IMR-90 (cell line): ENCODE measurements around the gene PM20D2. TPM values are rescaled to one million over a fixed set of nuclear protein-coding genes. Genes with fewer than 3 reads are reported as not detected.
A peak's percentile ranks its signal among the peaks of the same experiment; 100 is the strongest.

Experiments
- ATAC-seq: fragments of 200-7000 bp; cut with Tn5 transposase; 2 replicates; pipeline ENCODE4 v1.9.1; 2020; ENCODE audit warnings: low read depth, mild to moderate bottlenecking, moderate library complexity
- BruUV-seq: library from RNA; stranded (reverse); fragments of 400-500 nt; replicated peaks from 2 replicates; lab custom pipeline; 2021; lab: Mats Ljungman, UMichigan
- CTCF ChIA-PET: fragments of 300-600 bp; formaldehyde crosslinking; extraction: SDS; loops from one replicate; lab custom pipeline; 2021; ENCODE audit warnings: antibody characterized with exemption; lab: Yijun Ruan, JAX
- POLR2A ChIA-PET: fragments of 300-600 bp; sonication (Branson Sonifier 250); formaldehyde crosslinking; loops from one replicate; lab custom pipeline; 2022; ENCODE audit warnings: antibody characterized with exemption; ENCODE audit not compliant: unreplicated experiment; lab: Charles Lee
- DNase-seq: peaks from one replicate; pipeline ENCODE4 v3.0.0; 2013
- H2AFZ ChIP-seq: replicated peaks from 2 replicates; pipeline ENCODE3; 2013; ENCODE audit warnings: low read length, mild to moderate bottlenecking; ENCODE audit not compliant: poor library complexity
- H2AK5ac ChIP-seq: 2 replicates; pipeline ENCODE4 v1.6.1; 2013; ENCODE audit warnings: low read depth, low read length, inconsistent platforms
- H2AK9ac ChIP-seq: replicated peaks from 2 replicates; pipeline ENCODE3; 2013; ENCODE audit warnings: mild to moderate bottlenecking, low read depth, low read length, moderate library complexity; ENCODE audit not compliant: poor library complexity
- H2BK120ac ChIP-seq: 2 replicates; pipeline ENCODE4 v1.6.1; 2013; ENCODE audit warnings: low read depth, low read length, inconsistent platforms
- H2BK15ac ChIP-seq: 3 replicates; pipeline ENCODE4 v1.6.1; 2013; ENCODE audit warnings: low read depth, low read length, inconsistent platforms
- H2BK20ac ChIP-seq: 2 replicates; pipeline ENCODE4 v1.6.1; 2013; ENCODE audit warnings: low read depth, mild to moderate bottlenecking, inconsistent platforms, low read length, moderate library complexity
- H2BK5ac ChIP-seq: 2 replicates; pipeline ENCODE4 v1.6.1; 2013; ENCODE audit warnings: mild to moderate bottlenecking, low read depth, low read length, inconsistent platforms; ENCODE audit not compliant: poor library complexity, severe bottlenecking
- H3K14ac ChIP-seq: replicated peaks from 2 replicates; pipeline ENCODE4 v1.6.1; 2013; ENCODE audit warnings: low read depth, low read length, inconsistent platforms
- H3K18ac ChIP-seq: 2 replicates; pipeline ENCODE4 v1.6.1; 2013; ENCODE audit warnings: low read depth, low read length, control low read depth
- H3K23ac ChIP-seq: 2 replicates; pipeline ENCODE4 v1.6.1; 2013; ENCODE audit warnings: low read depth, low read length, inconsistent platforms
- H3K27ac ChIP-seq: 2 replicates; pipeline ENCODE4 v1.5.1; 2013; ENCODE audit warnings: mild to moderate bottlenecking, control low read depth, low read length; ENCODE audit not compliant: insufficient read depth
- H3K27me3 ChIP-seq: 2 replicates; pipeline ENCODE4 v1.6.1; 2013; ENCODE audit warnings: low read length; ENCODE audit not compliant: control insufficient read depth, insufficient read depth
- H3K36me3 ChIP-seq: 2 replicates; pipeline ENCODE4 v1.6.1; 2013; ENCODE audit warnings: low read length, mixed read lengths; ENCODE audit not compliant: control insufficient read depth, insufficient read depth
- H3K4ac ChIP-seq: 2 replicates; pipeline ENCODE4 v1.6.1; 2013; ENCODE audit warnings: low read depth, low read length, inconsistent platforms
- H3K4me1 ChIP-seq: 2 replicates; pipeline ENCODE4 v1.6.1; 2013; ENCODE audit warnings: low read length, mixed read lengths; ENCODE audit not compliant: control insufficient read depth, insufficient read depth
- H3K4me2 ChIP-seq: 2 replicates; pipeline ENCODE4 v1.6.1; 2013; ENCODE audit warnings: low read depth, mild to moderate bottlenecking, control low read depth, low read length, moderate library complexity
- H3K4me3 ChIP-seq: 2 replicates; pipeline ENCODE4 v1.5.1; 2013; ENCODE audit warnings: low read depth, mild to moderate bottlenecking, control low read depth, low read length, moderate library complexity; ENCODE audit not compliant: insufficient read depth
- H3K56ac ChIP-seq: 2 replicates; pipeline ENCODE4 v1.6.1; 2013; ENCODE audit warnings: low read length, inconsistent platforms; ENCODE audit not compliant: insufficient read depth; ENCODE audit errors: extremely low read depth
- H3K79me1 ChIP-seq, 2 experiments: 2 replicates each; pipeline ENCODE4 v1.6.1; 2013; ENCODE audit warnings: low read length in 2 of 2, inconsistent platforms in 1 of 2, low read depth in 1 of 2
- H3K9ac ChIP-seq: 2 replicates; pipeline ENCODE4 v1.6.1; 2013; ENCODE audit warnings: low read depth, low read length, control low read depth
- H3K9me1 ChIP-seq: 2 replicates; pipeline ENCODE4 v1.6.1; 2013; ENCODE audit warnings: low read length, inconsistent platforms; ENCODE audit not compliant: insufficient read depth
- H3K9me3 ChIP-seq: 2 replicates; pipeline ENCODE4 v1.6.1; 2013; ENCODE audit warnings: low read length; ENCODE audit not compliant: control insufficient read depth, insufficient read depth
- H4K20me1 ChIP-seq: 2 replicates; pipeline ENCODE4 v1.6.1; 2013; ENCODE audit warnings: low read length, inconsistent platforms; ENCODE audit not compliant: insufficient read depth
- H4K5ac ChIP-seq: 2 replicates; pipeline ENCODE4 v1.6.1; 2013; ENCODE audit warnings: mild to moderate bottlenecking, low read depth, low read length, control low read depth
- H4K8ac ChIP-seq, 2 experiments: 2 replicates each; pipeline ENCODE4 v1.6.1; 2013; ENCODE audit warnings: low read depth in 2 of 2, low read length in 2 of 2, control low read depth in 1 of 2, inconsistent platforms in 1 of 2
- H4K91ac ChIP-seq: 2 replicates; pipeline ENCODE4 v1.6.1; 2013; ENCODE audit warnings: low read depth, low read length, inconsistent platforms; ENCODE audit not compliant: insufficient read depth
- BHLHE40 ChIP-seq: fragments of 150-350 bp; IDR thresholded peaks from 2 replicates; pipeline ENCODE4 v1.6.1; 2016; ENCODE audit warnings: mild to moderate bottlenecking, low read depth, low read length
- CHD1 ChIP-seq: IDR thresholded peaks from 2 replicates; pipeline ENCODE4 v1.6.1; 2012; ENCODE audit warnings: low read depth, low read length, improper control_type of control experiment
- CTCF ChIP-seq: conservative IDR thresholded peaks from 2 replicates; pipeline ENCODE4 v1.5.1; 2012; ENCODE audit warnings: mild to moderate bottlenecking, low read depth, low read length, improper control_type of control experiment
- MAZ ChIP-seq: IDR thresholded peaks from 2 replicates; pipeline ENCODE4 v1.6.1; 2012; ENCODE audit warnings: low read depth, mild to moderate bottlenecking, low read length, improper control_type of control experiment, moderate library complexity, borderline replicate concordance
- MXI1 ChIP-seq: IDR thresholded peaks from 2 replicates; pipeline ENCODE4 v1.6.1; 2012; ENCODE audit warnings: low read depth, mild to moderate bottlenecking, low read length, moderate library complexity, borderline replicate concordance
- NFE2L2 ChIP-seq: fragments of 150-350 bp; IDR thresholded peaks from 2 replicates; pipeline ENCODE4 v1.6.1; 2016; ENCODE audit warnings: low read depth, mild to moderate bottlenecking, low read length
- RFX5 ChIP-seq: IDR thresholded peaks from 2 replicates; pipeline ENCODE4 v1.8.0; 2012; ENCODE audit warnings: low read depth, mild to moderate bottlenecking, low read length, moderate library complexity
- WGBS, 2 experiments: methylation state at CpG; one replicate each; pipeline versions ENCODE4 v1.1.5 to v1.1.7; 2013; ENCODE audit warnings: missing lambda C conversion rate in 2 of 2; ENCODE audit not compliant: insufficient read length in 1 of 2; ENCODE audit errors: extremely low coverage in 2 of 2; 5-methylcytosine and 5-hydroxymethylcytosine counted together
- dilution Hi-C: fragments of 300-500 bp; cut with HindIII; formaldehyde crosslinking; loops from one replicate; pipeline ENCODE4 v1.14.3; 2018; ENCODE audit warnings: low sequenced_read_pairs; ENCODE audit not compliant: unreplicated experiment
- in situ Hi-C: fragments of 300-500 bp; cut with MboI; formaldehyde crosslinking; loops from 3 replicates; pipeline ENCODE4 v1.14.3; 2019; ENCODE audit warnings: low sequenced_read_pairs, inconsistent platforms, mixed read lengths
- intact Hi-C: fragments of 100-400 bp; cut with micrococcal nuclease; formaldehyde crosslinking; loops from 2 replicates; pipeline ENCODE4 v1.10.0; 2022
- polyA plus RNA-seq, 3 experiments: library from polyadenylated mRNA; depleted of rRNA; stranded (reverse); fragments of >200 nt; gene quantifications; 2 replicates each; pipeline ENCODE4 v1.2.3, GENCODE V29; 2012; ENCODE audit warnings: low replicate concordance in 1 of 3
- total RNA-seq: library from RNA; depleted of rRNA; stranded (reverse); fragments of >200 nt; gene quantifications from 2 replicates; pipeline ENCODE4 v1.2.3, GENCODE V29; 2012

Gene PM20D2
- total and polyA plus RNA-seq, 2 of the 4 experiments (the other 2 are of a cell fraction): 6.0 to 6.5 TPM

DNA sequence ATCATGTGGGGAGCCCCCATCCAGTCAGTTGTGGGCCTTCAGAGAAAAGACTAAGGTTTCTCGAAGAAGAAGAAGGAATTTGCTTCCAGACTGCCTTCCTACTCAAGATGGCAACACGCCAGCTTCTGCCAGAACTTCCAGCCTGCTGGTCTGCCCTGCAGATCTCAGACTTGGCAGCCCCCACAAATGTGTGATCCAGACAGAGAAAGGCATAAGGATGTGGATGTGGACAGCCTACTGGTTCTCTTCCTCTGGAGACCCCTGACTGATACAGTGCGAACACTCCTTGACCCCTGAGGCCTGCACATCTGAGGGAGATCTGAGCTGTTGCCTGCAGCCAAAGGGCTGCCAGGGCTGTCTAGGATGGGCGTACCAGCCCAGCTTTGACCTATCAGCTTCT, 62.7 kb downstream of the PM20D2 start:
- CTCF ChIA-PET: no interaction called here
- no peak overlapping the region for H4K91ac ChIP-seq
- H3K36me3 ChIP-seq: no peaks in the 10 kb centered on the region
- H3K4me1 ChIP-seq: no peaks in the 10 kb centered on the region
- H3K27me3 ChIP-seq: peaks cover 2% of the 10 kb centered on the region
- H3K56ac ChIP-seq: no peak overlapping the region
- DNase-seq: no peak
- H3K4ac ChIP-seq: no peak overlapping the region
- H3K4me2 ChIP-seq: no peak overlapping the region
- no peak overlapping the region for H3K18ac ChIP-seq
- H3K9ac ChIP-seq: no peak overlapping the region
- H4K20me1 ChIP-seq: no peaks in the 10 kb centered on the region
- no peaks in the 10 kb centered on the region for H3K9me3 ChIP-seq
- ATAC-seq: no peak
- H2BK120ac ChIP-seq: no peak overlapping the region
- H2BK20ac ChIP-seq: no peak overlapping the region
- no peak overlapping the region for H3K14ac ChIP-seq
- in situ Hi-C loops (no loop called here), dilution Hi-C loops (no loop called here), intact Hi-C loops (no loop called here)
- H2BK5ac ChIP-seq: no peak overlapping the region
- H4K5ac ChIP-seq: no peak overlapping the region
- WGBS, 2 experiments: 50% methylated on average over 1 of the region's 4 CpGs; no CpG with 5 or more reads in 1 of the 2 experiments
- no peaks in the 10 kb centered on the region for H3K9me1 ChIP-seq
- no peak overlapping the region for H2AFZ ChIP-seq
- no peaks in the 10 kb centered on the region for H3K79me1 ChIP-seq
- no peak overlapping the region for H4K8ac ChIP-seq
- H3K23ac ChIP-seq: no peak overlapping the region
- H2AK9ac ChIP-seq: peak overlapping the region; percentile 13
- no peak overlapping the region for H3K4me3 ChIP-seq
- no peak overlapping the region for H3K27ac ChIP-seq
- BruUV-seq: no TSS peak
- H2BK15ac ChIP-seq: no peak overlapping the region
- no peak for TF ChIP-seq CHD1
- no peak for TF ChIP-seq MXI1
- no peak for TF ChIP-seq MAZ
- no peak for TF ChIP-seq BHLHE40
- TF ChIP-seq RFX5: no peak
- no peak for TF ChIP-seq NFE2L2
- TF ChIP-seq CTCF: no peak
- no peak overlapping the region for H2AK5ac ChIP-seq
- POLR2A ChIA-PET: no interaction called here
